HG03354 (cell line): ENCODE measurements around the gene COX5B.
"Not testable (repeated sequence)": the region's sequence is repeated elsewhere in the genome, so short reads cannot be mapped to it uniquely, and the experiment has no call there.

ENCODE experiments used
- ATAC-seq: cut with Tn5 transposase; IDR thresholded peaks from one replicate; pipeline ENCODE4 v1.9.1; 2021; ENCODE audit warnings: mild to moderate bottlenecking; ENCODE audit not compliant: unreplicated experiment, poor library complexity, severe bottlenecking

The COX5B gene, protein sequence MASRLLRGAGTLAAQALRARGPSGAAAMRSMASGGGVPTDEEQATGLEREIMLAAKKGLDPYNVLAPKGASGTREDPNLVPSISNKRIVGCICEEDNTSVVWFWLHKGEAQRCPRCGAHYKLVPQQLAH

DNA sequence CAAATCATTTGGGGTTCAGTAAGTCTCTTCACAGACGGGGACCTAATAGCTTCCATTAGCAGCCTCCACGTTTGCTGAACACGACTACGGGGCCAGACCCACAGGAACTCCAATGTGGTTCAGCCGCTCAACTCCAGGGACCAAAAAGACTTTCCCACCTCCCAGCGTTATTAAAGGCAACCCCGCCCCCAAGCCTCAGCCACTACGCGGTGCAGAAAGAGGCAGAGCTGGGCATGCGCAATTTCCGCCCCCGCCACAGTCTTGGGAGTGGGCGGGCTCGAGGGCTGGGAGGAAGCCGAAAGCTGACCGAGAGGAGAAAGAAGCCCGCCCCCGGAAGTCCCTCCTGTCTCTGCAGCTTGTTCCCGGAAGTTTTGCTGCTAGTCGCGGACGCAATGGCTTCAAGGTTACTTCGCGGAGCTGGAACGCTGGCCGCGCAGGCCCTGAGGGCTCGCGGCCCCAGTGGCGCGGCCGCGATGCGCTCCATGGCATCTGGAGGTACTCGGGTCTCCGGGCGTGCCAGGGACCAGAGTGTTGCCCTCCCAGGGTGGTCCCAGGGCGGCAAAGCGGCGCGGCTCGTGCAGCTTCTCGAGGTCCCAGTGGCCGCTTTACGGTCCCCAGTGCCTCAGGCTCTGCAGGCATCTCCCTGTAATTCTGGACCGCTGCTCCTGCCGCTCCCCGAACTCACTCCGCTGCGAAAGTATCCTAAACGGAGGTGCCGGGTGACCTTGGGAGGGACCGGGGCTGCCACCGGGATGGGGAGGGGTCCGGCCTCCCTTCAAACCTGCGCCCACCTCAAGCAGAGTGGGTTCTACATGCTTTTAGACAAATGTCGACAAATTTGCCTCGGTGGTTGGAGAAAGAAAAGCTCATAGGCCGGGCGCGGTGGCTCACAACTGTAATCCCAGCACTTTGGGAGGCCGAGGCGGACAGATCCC, at the start of gene COX5B:
COX5B (plus strand) TSS at position 368 of the 935 bp plus-strand sequence; CDS start at position 393, 25 bp downstream.
- ATAC-seq: peak; percentile 97

DNA sequence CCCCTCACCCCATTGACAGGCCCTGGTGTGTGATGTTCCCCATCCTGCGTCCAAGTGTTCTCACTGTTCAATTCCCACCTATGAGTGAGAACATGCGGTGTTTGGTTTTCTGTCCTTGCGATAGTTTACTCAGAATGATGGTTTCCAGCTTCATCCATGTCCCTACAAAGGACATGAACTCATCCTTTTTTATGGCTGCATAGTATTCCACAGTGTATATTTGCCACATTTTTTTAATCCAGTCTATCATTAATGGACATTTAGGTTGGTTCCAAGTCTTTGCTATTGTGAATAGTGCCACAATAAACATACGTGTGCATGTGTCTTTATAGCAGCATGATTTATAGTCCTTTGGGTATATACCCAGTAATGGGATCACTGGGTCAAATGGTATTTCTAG, 49.7 kb upstream of the COX5B start:
- not testable (repeated sequence) for ATAC-seq

DNA sequence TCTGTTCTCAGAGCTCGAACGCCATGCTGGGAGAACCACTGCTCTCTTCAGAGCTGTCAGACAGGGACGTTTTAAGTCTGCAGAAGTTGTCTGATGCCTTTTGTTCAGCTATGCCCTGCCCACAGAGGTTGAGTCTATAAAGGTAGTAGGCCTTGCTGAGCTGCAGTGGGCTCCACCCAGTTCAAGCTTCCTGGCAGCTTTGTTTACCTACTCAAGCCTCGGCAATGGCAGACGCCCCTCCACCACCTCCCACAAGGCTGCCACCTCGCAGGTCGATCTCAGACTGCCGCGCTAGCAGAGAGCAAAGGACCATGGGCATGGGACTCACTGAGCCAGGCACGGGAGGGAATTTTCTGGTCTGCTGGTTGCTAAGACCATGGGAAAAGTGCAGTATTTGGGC, 44.3 kb upstream of the COX5B start:
- not testable (repeated sequence) for ATAC-seq

DNA sequence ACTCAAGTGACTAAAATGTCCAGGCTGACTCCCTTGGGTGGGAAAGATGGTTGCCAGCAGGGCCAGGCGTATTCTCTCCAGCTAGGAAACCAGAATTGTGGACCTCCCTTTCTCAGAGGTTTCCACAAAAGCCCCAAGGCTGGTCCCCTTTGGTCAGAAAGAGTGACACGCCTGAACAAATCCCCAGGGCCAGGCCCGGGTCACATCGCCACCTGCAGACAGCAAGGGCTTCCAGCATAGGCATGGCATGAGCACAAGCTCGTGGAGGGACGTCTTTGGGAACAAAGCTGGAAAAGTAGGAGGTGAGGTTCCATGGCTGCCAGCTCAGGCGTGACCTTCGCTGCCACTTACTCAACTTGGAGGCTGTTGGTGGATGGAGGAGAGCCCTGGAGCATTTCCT, 40.8 kb upstream of the COX5B start:
- not testable (repeated sequence) for ATAC-seq

DNA sequence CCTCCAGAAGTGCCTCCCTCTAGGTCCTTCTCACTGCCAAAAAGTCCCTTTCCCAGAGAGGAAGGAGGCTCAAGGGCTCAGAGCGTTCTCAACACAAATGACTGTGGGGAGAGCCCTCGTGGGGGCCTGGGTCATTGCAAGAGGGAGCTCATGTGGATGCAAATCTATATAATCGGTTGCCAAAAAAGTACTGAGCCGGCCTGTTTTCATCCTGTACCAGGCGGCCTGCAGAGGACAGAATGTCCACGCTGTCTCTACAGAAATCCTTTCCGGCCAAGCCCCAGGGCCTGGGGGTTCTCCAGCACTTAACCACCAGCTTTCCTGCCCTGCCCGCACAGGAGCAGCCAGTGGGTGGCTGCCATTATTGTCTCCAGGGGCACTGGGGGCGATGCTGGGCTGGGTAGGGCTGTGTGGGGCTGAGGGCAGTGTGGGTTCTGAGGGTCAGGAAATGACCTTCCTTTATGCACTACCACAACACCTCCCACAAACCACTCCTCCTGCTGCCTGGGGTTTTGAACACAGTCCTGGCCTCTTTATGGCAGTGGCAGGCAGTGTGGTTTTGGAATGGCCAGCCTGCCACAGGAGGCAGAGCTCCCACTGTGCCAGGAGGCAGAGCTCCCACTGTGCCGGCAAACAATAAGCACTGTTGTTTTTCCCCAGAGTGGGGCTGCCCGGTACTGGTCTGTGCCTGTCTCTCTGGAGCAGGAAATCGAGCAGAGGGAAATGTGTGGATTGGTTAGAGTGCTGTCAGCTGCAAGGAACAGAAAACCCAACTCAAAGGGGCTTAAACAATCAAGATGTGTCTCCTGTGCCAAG, 40.1 kb upstream of the COX5B start:
- ATAC-seq: not testable (repeated sequence)

DNA sequence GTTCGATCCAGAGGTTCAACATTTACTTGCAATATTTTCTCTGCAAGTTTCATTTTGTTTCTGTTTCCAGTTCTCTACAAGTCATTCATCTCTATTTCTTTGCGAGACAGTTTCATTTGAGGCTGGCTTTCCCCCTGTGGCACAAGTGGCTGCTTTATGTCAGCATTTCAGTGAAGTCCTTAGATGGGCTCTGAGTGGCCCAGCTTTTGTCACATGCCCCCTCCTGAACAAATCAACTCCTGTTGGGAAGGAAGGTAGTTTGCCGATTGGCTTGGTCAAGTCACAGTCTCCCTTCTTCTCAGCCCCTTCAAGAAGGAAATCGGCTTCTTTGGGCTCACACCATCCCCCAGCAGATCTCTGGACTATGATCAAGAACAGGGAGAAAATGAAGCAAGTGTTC, 37.1 kb upstream of the COX5B start:
- ATAC-seq: not testable (repeated sequence)

DNA sequence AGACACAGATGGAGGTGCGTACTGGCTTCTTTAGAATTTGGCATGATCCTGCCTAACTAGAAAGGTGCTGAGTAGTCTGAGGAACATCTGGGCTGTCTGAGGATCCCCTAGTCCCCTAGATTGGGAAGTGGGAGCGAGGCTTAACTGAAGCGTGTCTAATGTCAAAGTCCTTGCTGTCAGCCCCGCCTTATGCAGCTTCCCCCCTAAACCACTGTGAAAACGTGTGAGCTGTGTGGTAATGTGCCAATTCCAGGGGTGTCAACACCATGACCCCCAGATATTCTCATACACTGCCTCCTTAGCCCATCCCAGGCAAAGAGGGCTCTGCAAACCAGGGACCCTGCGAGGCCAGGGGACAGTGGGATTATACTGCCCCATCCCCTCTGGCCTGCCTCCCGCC, 34.0 kb upstream of the COX5B start:
- not testable (repeated sequence) for ATAC-seq

DNA sequence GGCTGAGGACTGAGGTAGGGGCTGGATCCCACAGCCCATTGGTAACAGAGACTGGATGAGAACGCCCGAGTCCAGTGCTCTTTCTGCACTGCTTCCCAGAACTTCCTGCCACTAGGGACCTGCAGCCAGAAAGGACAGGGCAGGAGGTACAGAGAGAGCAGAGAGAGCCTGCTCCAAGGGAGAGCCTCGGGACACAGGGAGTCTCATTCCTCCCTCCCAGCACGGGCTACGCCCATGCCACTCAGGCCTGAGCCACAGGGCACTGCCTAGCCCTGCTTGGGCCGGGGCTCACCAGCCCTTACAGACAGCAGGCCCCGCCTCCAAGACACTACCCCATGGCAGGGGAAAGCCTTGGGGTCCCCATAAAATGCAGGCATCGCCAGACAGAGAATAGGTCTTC, 30.1 kb upstream of the COX5B start:
- ATAC-seq: not testable (repeated sequence)

DNA sequence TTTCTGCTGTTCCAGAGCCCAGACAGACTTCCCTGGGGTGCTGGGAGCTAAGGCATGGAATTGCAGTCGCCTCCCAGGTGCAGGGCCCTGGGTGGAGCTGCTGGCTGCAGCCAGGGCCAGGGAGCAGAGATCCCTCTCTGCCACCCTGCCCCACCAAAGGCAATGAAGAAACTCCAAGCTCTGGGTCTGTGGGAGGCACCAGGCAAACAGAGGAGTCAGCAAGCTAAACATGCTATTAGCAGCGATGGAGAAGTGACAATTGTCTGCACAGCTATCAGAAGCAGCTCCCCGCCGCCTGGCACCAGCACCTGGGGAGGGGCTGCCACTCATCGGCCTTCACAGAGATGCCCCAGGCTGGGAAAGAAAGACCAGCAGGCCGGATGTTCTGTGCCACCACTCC, 28.0 kb upstream of the COX5B start:
- ATAC-seq: no peak

DNA sequence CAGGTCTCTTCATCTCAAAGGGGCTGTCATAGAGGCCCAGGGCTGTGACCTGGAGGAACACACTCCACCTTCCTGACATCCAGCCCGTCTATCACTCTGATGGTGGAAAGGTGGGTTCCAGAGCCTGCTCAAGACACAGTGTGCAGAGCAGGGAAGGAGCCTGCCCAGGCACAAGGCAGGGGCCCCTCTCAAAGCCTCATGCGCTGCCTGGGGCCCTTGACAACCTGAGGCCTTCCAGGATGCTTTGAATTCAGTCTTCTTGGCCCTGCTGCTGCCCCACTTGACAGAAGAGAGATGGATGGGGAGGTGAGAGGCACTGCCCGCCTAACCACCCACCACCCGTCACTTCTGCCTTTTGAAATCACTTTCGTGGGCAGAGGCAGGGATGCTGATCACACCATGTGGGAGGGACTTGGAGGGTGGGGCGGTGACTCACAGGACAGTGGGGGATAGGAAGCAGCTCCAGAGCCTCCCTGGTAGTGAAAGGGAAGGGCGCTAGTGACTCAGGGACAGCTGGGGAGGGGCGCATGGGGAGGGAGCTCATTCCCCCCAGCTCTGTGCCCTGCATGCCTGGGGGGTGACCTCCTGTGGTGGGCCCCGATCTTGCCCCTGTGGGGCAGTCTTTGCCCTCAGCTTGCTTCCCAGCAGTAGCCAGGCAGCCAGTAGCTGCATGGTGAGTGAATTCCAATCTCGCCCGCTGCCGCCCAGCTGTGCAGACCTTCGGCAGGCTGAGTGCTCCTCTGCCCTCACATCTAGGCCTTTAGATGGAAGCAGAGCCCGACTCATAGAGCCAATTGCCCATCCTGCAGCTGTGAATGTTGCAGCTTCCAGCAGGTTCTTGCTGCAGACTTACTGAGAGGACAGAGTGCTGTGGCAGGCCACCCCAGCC, 26.7 kb upstream of the COX5B start:
- not testable (repeated sequence) for ATAC-seq

DNA sequence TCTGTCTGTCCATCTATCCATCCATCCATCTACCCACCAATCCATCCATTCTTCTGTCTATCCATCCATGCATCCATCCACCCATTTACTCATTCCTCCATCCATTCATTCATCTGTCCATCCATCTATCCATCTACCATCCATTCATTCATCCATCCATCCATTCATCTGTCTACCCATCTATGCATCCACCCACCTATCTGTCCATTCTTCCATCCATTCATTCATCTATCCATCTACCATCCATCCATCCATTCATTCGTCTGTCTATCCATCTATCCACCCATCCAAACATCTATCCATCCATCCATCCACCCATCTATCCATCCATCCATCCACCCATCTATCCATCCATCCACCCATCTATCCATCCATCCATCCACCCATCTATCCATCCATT, 25.4 kb upstream of the COX5B start:
- not testable (repeated sequence) for ATAC-seq

DNA sequence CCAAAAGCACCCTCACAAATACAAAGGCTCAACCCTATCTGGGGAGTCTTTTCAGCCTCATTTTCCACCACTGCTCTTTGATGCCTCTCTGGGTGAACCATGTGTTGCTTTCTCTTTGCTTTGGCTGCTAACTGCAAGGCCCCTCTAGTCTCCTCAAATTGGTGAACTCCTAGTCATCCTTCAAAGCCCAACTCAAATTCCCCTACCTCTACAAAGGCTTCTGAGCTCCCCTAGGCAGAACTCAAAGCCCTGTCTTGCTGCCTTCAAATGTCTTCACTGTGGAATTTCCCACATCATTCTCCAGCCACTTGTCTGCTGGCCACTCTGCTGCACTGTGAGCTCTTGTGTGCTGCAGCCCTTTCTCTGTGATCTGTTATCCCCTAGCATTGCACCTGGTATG, 22.9 kb upstream of the COX5B start:
- not testable (repeated sequence) for ATAC-seq

DNA sequence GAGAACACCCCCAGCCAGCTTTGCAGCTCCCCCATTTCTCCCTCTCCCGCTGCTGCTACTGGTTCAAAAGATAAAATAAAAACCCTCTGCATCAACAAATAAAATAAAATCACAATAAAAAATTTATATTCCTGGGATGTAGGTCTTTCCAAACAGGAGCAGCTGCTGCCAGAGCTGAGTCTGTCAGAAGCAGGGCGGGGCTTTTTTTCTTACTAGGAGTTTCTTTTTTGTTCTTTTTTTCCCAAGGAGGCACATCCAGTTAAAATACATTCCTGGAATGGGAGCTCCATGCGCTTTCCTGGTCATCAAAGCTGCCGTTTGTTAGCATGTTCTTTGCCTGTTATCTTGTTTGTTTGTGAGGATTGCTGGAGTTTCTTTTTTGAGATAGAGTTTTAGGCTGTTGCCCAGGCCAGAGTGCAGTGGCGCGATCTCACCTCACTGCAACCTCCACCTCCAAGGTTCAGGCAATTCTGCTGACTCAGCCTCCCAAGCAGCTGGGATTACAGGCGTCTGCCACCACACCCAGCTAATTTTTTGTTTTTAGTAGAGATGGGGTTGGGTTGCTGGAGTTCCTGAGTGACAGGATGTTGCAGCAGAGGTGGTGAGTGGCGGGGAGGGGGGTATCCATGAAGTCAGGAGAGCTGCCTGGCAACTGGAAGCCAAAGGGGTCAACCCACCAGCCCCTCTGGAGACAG, 20.4 kb upstream of the COX5B start:
- ATAC-seq: not testable (repeated sequence)

DNA sequence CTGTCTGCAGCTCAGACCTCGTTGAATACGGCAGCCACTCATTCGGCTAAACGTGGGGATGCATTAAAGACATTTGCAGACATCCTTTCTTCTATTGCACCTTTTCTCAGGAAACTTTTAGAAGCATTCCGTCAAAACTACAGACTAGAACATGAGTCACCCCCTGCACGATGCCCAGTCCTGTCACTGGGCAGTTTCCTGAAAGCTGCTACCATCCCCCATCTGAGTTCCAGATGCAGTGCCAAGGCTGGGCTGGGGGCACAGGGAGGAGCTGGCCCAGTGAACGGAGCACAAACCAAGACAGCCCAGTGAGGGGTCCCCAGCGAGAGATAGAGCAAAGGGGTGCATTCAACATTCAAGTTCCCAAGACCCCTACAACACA, 19.8 kb upstream of the COX5B start:
- not testable (repeated sequence) for ATAC-seq

DNA sequence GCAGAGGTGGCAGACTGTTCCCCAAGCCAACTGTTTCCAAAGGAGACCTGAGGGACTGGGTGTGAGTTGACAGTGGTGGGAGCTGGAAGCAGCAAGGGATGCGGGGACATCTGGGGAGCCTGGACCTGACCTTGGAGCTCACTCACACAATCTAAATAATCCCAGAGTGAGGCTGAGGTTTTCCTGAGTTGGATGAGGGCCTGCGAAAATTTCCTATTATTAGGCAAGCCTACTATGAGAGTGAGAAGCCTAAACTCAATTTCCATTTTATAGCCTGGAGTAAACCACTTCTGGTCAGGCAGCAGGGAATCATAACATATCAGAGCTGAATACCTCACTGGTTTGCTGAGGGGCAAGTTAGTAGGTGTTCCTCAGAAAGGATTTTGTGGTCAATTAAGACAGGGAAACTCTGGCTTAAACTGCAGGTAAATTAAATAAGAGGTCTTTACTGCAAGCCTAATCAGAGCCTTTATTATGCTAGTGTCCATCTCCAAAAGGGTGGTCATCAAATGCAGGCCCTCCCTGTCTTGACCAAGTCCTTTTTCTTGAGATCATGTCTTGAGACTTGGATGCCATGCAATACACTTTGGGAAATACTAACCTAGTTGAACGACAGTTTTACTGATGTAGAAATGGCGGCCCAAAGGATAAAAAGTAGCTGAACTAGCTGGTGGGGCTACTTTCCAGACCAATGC, 1.7 kb upstream of the COX5B start:
- ATAC-seq: no peak

DNA sequence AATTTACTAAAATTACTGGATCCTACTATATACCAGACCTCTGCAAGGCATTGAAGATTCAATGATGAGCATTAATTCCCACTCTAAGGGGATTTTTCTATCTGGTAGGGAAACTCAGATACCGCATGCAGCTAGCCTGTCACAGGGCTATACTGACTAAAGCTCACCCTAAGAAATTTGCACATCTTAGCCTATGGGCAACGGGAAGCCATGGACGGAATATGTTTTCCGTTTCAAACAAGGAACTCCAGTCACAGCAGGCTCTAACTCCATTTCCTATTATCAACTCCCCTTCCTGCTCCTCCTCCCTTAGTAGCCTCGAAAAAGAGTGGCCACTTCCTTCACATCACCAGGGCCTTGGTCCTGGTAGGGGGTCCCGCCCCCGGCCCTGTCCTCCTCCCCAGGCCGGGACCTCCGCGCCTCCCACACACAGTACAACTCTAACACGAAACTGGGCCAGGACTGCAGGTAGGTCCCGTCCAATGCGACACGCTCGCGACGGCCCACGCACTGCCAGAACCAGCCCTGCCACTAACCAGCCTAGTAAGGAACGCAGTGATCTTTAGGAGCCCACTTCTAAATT, 659 bp upstream of the COX5B start:
- peak; percentile 3 for ATAC-seq

DNA sequence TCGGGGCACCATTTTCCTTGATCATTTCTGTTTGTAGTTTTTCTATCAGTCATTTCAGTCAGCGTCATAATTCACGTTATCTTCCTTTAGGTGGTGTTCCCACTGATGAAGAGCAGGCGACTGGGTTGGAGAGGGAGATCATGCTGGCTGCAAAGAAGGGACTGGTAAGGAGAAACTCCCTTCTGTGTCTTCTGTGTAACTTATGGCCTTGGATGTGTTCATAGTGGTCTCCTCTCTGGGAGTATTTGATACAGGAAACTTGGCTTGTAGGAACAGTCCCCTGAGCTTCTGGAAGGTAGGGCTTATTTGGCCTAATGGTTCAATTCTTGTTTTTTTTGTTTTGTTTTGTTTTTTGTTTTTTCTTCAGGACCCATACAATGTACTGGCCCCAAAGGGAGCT, 1.1 kb downstream of the COX5B start:
- ATAC-seq: no peak

DNA sequence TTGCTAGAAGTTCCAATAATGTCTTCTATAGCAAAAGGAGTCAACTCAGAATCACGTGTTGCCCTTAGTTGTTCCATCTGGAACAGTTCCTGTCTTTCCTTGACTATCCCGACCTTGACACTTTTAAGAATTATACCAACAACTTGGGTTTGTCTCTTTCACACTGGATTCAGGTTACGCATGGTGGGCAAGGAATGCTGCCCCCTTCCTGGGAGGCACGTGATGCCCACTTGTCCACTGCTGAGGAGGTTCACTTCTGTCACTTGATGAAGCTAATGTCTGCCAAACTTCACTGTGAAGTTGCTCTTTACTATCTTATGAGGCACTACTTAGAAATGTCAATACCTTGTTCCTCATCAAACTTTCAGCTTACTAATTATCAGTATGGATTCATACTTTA, 5.3 kb downstream of the COX5B start:
- no peak for ATAC-seq
